Naive thymus-derived CD8-positive, alpha-beta T cell (primary cell): Measurements from ENCODE around the gene ARHGAP8. TPM values are rescaled to one million over a fixed set of nuclear protein-coding genes. Genes with fewer than 3 reads are reported as not detected.

ENCODE experiments used
- ATAC-seq, 2 donors: fragments of 150-1000 bp; cut with Tn5 transposase in 1 of 2; sonication (Bioruptor Pico), chemical (Tn5 transposase) in 1 of 2; 1 replicate in 1 of 2; 2 replicates in 1 of 2; pipeline ENCODE4 v1.10.0; 2021; ENCODE audit warnings: mild to moderate bottlenecking in 2 of 2, moderate library complexity in 2 of 2
- POLR2A ChIA-PET: fragments of 350-600 bp; sonication (Branson Sonifier 250); formaldehyde crosslinking; loops from one replicate; lab custom pipeline; 2021; ENCODE audit warnings: antibody characterized with exemption; lab: Charles Lee
- DNase-seq, 10 donors: peaks; one replicate each; pipeline versions ENCODE4 v3.0.0 to v3.0.0-alpha.2; 2020 to 2022
- H3K27ac Mint-ChIP-seq, 10 donors: one replicate each; pipeline ENCODE4 v1.8.0; 2020 to 2022; ENCODE audit warnings: mild to moderate bottlenecking in 10 of 10, mixed read lengths in 10 of 10, moderate library complexity in 4 of 10, inconsistent platforms in 1 of 10
- H3K27me3 Mint-ChIP-seq, 5 donors: one replicate each; pipeline ENCODE4 v1.8.0; 2021 to 2022; ENCODE audit warnings: mixed read lengths in 5 of 5
- H3K36me3 Mint-ChIP-seq, 3 donors: one replicate each; pipeline ENCODE4 v1.8.0; 2020 to 2022; ENCODE audit warnings: mixed read lengths in 3 of 3, mild to moderate bottlenecking in 2 of 3, inconsistent platforms in 1 of 3
- H3K4me1 Mint-ChIP-seq, 4 donors: one replicate each; pipeline ENCODE4 v1.8.0; 2021 to 2022; ENCODE audit warnings: mixed read lengths in 4 of 4
- H3K4me3 Mint-ChIP-seq, 10 donors: one replicate each; pipeline ENCODE4 v1.8.0; 2020 to 2022; ENCODE audit warnings: mild to moderate bottlenecking in 10 of 10, mixed read lengths in 10 of 10, moderate library complexity in 6 of 10, inconsistent platforms in 1 of 10
- H3K9me3 Mint-ChIP-seq, 9 donors: one replicate each; pipeline ENCODE4 v1.8.0; 2020 to 2022; ENCODE audit warnings: mixed read lengths in 9 of 9, mild to moderate bottlenecking in 3 of 9, inconsistent platforms in 1 of 9, moderate library complexity in 1 of 9
- polyA plus RNA-seq, 3 donors: library from polyadenylated mRNA; unstranded; fragments of 300-500 nt; fragmentation: Illumina TruSeq; gene quantifications; one replicate each; pipeline ENCODE4 v1.2.3, GENCODE V29; 2021
- total RNA-seq, 8 experiments: library from RNA in 2 of 8; stranded (reverse) in 2 of 8; gene quantifications; one replicate each; pipeline ENCODE4 v1.2.3 and lab custom pipeline; 2021 to 2026

Gene ARHGAP8
- total and polyA plus RNA-seq, 5 experiments from 2014 or later: 0.19 to 4.8 (median 2.5) TPM; not detected in 2

DNA sequence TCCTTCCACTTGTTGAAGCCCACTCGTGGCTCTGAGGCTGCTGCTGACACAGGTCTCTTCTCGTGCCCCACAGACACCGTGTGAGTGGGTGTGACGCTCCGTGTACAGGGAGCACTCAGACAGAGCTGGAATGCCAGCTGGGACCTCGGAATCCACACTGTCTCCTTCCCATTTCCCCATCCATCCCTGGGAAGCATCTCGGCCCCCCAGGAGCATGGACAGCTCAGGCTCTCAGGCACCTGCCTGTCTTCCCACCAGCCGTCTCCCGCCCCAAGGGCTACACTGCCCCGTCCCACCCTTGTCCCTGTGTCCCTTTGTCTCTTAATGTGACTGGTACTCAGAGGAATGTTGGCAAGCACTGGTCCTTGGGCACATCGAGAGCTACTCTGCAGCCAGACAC lies 63.8 kb downstream of the ARHGAP8 start:
- Mint-ChIP-seq H3K9me3 (no peaks in the 10 kb centered on the region), H3K27me3 (peaks cover 0 to 6% (median 0%) of the 10 kb centered on the region in 5 donors), H3K36me3 (no peaks in the 10 kb centered on the region), H3K4me1 (peaks cover 0 to 5% (median 0%) of the 10 kb centered on the region in 4 donors), H3K27ac (no peak overlapping the region), H3K4me3 (no peak overlapping the region)
- ATAC-seq (no peak), DNase-seq (no peak)
- POLR2A ChIA-PET: no interaction called here

DNA sequence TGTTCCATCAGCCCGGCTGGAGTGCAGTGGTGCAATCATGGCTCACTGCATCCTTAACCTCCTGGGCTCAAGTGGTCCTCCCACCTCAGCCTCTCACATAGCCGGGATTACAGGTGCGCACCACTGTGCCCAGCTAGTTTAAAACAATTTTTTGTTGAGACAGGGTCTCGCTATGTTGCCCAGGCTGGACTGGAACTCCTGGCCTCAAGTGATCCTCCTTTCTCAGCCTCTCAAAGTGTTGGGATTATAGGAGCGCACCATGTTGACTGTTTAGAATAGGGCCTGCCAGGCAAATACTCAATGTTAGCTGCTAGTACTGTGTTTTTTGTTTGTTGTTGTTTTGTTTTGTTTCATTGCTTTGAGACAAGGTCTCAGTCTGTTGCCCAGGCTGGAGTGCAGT lies 66.4 kb downstream of the ARHGAP8 start:
- H3K27me3 Mint-ChIP-seq: peaks cover 0 to 11% (median under 1%) of the 10 kb centered on the region in 5 donors
- POLR2A ChIA-PET: no interaction called here
- DNase-seq: no peak
- H3K4me1 Mint-ChIP-seq: peaks cover 0 to 5% (median 0%) of the 10 kb centered on the region in 4 donors
- no peak for ATAC-seq
- H3K36me3 Mint-ChIP-seq: no peaks in the 10 kb centered on the region
- peak overlapping the region in 1 of 10 donors; percentile 3 for H3K27ac Mint-ChIP-seq
- no peak overlapping the region for H3K4me3 Mint-ChIP-seq
- H3K9me3 Mint-ChIP-seq: no peaks in the 10 kb centered on the region

DNA sequence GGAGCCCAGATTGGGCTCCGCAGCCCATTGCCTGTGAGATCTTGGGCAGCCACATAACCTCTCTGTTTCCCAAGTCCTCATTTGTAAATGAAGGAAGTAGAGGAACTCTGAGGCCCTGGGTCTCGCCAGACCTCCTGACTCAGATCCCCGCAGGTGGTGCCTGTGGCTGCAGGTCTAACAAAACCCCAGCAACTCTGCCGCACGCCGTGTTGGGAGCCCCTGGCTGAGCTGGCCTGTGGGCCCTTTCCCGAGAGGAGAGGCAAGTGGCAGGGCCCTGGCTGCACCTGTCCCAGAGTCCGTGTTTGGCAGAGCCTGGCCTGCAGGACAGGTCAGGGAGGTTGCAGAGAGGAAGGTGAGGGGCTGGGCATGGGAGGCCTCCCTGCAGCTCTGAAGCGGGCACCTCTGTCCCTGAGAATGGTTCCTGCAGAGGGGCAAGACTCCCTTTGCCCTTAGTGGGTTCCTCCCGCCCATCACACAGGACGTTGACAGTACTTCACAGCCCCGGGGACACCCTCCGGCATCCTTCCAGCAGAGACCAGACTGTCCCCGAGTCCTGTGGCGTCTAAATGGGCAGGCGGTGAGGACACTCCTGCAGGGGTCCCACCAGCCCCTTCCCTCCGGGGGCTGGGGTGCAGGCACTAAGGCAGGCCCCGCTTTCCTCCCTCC lies 67.7 kb downstream of the ARHGAP8 start:
- no peak overlapping the region for H3K27ac Mint-ChIP-seq
- H3K4me1 Mint-ChIP-seq: peaks cover 0 to 5% (median 0%) of the 10 kb centered on the region in 4 donors
- H3K36me3 Mint-ChIP-seq: no peaks in the 10 kb centered on the region
- POLR2A ChIA-PET: no interaction called here
- no peaks in the 10 kb centered on the region for H3K9me3 Mint-ChIP-seq
- no peak for DNase-seq
- ATAC-seq: no peak
- H3K4me3 Mint-ChIP-seq: no peak overlapping the region
- H3K27me3 Mint-ChIP-seq: peaks cover 0 to 18% (median 0%) of the 10 kb centered on the region in 5 donors

DNA sequence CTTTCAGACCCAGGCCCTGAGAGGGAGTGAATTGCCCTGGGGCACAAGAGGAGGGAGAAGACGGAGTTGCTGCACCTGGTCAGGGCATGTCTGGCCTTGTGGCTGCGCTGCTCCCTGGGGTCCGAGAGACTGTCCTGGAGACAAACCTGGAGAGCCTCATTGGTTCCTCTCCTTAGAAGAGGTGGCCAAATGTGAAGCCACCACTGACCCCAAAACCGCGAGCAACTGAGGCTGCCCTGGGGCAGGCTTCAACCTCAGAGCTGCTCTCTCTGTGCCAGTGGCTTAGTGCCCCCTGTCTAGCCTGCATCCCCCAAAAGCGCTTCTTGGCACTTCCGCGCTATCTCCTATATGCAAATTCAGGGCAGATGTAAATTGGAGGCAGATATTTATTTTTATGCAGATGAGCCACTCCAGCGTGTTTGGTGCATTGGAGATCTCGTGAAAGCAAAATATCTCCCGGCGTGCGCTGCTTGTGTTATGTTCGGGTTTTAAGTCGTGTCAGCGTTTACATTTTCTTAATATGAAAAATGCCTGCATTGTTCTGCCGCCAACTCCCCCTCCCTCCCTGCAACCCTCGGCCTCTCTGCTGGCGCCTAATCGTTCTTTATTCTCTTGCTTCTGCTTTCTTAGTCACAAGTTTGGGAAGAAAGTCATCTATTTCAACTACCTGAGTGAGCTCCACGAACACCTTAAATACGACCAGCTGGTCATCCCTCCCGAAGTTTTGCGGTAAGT lies 69.5 kb downstream of the ARHGAP8 start:
- Mint-ChIP-seq H3K27me3 (peaks cover 0 to 32% (median 4%) of the 10 kb centered on the region in 5 donors), H3K27ac (no peak overlapping the region), H3K9me3 (no peaks in the 10 kb centered on the region), H3K4me3 (no peak overlapping the region), H3K4me1 (peaks cover 0 to 3% (median under 1%) of the 10 kb centered on the region in 4 donors), H3K36me3 (no peaks in the 10 kb centered on the region)
- POLR2A ChIA-PET: no interaction called here
- ATAC-seq (no peak), DNase-seq (no peak)

DNA sequence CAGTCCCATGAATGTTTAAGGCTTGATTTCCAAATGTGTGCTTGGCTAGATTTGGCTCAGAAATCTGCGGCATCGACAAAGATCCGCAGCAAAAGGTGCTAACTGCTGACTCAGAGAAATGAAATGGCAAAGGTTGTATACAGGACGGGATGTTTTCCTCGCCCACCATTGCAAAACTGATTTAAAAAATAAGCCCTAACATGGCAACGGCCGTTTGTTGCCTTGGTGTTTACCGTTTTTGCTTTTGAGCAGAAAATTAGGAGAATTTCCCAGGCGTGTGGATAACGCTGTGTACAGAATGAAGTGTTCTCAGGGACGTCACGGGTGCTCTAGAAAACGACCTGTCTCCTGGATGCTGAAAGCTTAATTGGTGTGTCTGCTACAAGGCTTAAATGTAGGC lies 70.2 kb downstream of the ARHGAP8 start:
- Mint-ChIP-seq H3K9me3 (no peaks in the 10 kb centered on the region), H3K4me1 (peaks cover 0 to 4% (median 2%) of the 10 kb centered on the region in 4 donors), H3K4me3 (no peak overlapping the region), H3K27me3 (peaks cover 0 to 39% (median 8%) of the 10 kb centered on the region in 5 donors), H3K36me3 (no peaks in the 10 kb centered on the region), H3K27ac (no peak overlapping the region)
- ATAC-seq: no peak
- POLR2A ChIA-PET: no interaction called here
- DNase-seq: no peak

DNA sequence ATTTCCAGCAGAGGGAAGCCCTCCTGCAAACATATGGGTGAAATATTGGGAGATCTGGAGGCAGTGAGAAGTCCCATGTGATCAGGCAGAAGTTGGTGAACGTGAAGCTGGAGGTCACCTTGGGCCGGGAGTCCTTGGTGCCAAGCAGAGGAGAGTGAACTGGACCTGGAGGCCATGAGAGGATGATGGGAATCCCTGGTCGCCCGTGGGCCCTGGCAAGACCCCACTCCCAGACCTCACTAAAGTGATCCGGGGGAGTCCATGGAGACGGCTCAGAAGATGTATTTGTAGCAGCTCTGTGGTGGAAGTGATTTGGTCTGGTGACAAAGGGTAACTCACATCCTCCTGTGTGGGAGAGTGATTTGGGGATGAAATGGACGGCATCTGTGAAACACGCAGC lies 71.0 kb downstream of the ARHGAP8 start:
- Mint-ChIP-seq H3K9me3 (no peaks in the 10 kb centered on the region), H3K4me1 (peaks cover 0 to 4% (median 3%) of the 10 kb centered on the region in 4 donors), H3K36me3 (no peaks in the 10 kb centered on the region), H3K4me3 (no peak overlapping the region), H3K27me3 (peaks cover 0 to 39% (median 8%) of the 10 kb centered on the region in 5 donors), H3K27ac (no peak overlapping the region)
- POLR2A ChIA-PET: no interaction called here
- DNase-seq (no peak), ATAC-seq (no peak)

DNA sequence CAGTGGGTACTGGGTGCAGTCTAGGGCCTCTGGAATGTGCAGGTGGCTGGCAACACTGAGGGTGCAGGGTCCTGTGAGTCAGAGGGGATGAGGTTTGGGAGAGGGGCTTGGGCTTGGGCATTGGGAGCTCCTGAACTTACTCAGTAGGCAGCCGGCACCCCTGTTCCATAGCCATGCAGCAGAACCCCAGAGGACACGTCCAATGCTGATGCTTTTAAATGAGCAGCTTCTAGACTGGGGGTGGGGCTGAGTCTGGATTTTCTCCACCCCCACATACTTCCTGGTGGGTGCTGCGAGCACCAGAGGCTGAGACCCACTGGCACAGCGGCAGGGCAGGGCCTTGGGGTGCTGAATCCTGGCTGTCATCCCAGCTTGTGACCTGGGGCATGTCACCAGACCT lies 71.4 kb downstream of the ARHGAP8 start:
- Mint-ChIP-seq H3K36me3 (no peaks in the 10 kb centered on the region), H3K27me3 (peaks cover 0 to 39% (median 8%) of the 10 kb centered on the region in 5 donors), H3K4me1 (peaks cover 0 to 4% (median 3%) of the 10 kb centered on the region in 4 donors), H3K27ac (no peak overlapping the region), H3K9me3 (no peaks in the 10 kb centered on the region), H3K4me3 (no peak overlapping the region)
- DNase-seq (no peak), ATAC-seq (no peak)
- POLR2A ChIA-PET: no interaction called here

DNA sequence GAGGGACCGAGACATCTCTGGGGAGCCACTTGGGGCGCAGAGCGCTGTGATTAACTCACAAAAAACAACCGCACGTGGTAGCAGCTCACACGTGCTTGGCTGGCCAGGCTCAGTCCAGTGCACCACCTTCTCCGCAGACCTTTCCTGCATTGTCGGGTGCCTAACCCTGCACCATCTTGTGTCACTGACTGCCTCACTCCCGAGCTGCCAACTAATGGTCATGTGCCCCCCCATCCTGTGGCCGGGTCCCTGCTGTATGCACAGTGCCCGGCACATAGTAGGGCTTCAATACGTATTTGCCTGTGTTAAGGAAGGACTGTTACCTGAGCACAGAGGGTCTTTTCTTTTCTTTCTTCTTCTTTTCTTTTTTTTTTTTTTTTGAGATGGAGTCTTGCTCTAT lies 71.9 kb downstream of the ARHGAP8 start:
- Mint-ChIP-seq H3K9me3 (no peaks in the 10 kb centered on the region), H3K27ac (no peak overlapping the region), H3K4me3 (no peak overlapping the region), H3K36me3 (no peaks in the 10 kb centered on the region), H3K27me3 (peaks cover 0 to 39% (median 8%) of the 10 kb centered on the region in 5 donors), H3K4me1 (peaks cover 0 to 4% (median 3%) of the 10 kb centered on the region in 4 donors)
- POLR2A ChIA-PET: no interaction called here
- ATAC-seq: no peak
- no peak for DNase-seq

DNA sequence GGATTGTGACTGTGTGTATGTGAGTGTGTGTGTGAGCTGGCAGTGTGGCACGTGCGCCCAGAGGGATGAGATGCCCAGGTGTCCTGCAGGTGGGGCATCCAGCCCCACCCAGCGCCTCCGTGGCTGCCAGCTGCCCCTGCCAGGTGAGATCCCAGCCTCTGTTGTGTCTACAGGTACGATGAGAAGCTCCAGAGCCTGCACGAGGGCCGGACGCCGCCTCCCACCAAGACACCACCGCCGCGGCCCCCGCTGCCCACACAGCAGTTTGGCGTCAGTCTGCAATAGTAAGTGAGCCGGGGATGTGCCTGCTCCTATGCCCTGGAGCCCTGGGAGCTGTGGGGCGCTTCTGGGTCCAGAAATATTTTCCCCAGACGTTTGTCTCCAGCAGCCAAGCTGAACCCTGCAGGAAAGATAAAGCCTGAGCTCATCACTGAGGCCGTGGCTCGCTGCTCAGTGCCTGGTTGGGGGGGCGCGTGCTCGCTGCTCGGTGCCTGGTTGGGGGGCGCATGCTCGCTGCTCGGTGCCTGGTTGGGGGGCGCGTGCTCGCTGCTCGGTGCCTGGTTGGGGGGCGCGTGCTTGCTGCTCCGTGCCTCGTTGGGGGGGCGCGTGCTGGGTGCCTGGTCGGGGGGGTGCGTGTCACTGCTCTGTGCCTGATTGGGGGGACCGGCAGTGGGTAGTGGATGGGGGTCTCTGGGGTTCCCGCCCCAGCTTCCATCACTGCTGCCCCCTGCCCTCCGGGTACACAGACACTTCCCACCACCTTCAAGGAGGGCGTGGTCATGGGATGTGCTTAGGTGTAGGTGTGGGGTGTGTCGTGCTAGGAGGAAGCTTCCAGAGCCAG lies 73.2 kb downstream of the ARHGAP8 start:
- H3K9me3 Mint-ChIP-seq: no peaks in the 10 kb centered on the region
- no peak overlapping the region for H3K4me3 Mint-ChIP-seq
- ATAC-seq: no peak
- peaks cover 0 to 4% (median 3%) of the 10 kb centered on the region in 4 donors for H3K4me1 Mint-ChIP-seq
- POLR2A ChIA-PET: interaction anchor here (0.6 kb wide), 2 partner anchors 25 to 162 kb away, joined by 5 to 7 read pairs; no protein-coding TSS in a partner anchor
- DNase-seq: no peak
- no peaks in the 10 kb centered on the region for H3K36me3 Mint-ChIP-seq
- peaks cover 0 to 39% (median 8%) of the 10 kb centered on the region in 5 donors for H3K27me3 Mint-ChIP-seq
- no peak overlapping the region for H3K27ac Mint-ChIP-seq

DNA sequence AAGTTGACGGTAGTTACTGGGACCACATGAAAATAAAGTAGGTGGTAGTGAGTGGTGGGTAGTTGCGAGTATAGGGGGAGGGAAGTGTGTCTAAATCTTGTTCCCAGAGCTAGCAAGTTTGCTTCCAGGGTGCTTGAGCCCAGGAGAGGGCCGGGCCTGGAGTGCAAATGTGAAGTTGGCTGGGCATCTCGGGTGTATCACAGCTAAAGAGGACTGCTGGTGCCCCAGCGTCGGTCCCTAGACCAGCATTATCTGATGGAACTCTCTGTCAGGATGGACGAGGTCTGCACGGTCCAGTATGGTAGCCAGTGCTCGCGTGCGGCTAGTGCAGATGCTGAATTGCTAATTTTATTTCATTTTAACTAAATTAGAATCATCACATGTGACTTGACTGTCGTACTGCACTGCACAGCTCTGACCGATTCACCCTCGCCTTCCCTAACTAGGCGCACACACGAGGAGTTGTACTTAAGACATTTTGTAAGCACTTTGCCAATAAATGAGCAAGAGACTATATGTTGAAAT lies 75.4 kb downstream of the ARHGAP8 start:
- H3K4me3 Mint-ChIP-seq: no peak overlapping the region
- H3K27me3 Mint-ChIP-seq: peaks cover 3 to 37% (median 8%) of the 10 kb centered on the region in 5 donors
- POLR2A ChIA-PET: no interaction called here
- ATAC-seq: no peak
- H3K36me3 Mint-ChIP-seq: peaks cover 0 to 3% (median 0%) of the 10 kb centered on the region in 3 donors
- peaks cover 0 to 4% (median 1%) of the 10 kb centered on the region in 4 donors for H3K4me1 Mint-ChIP-seq
- H3K27ac Mint-ChIP-seq: no peak overlapping the region
- H3K9me3 Mint-ChIP-seq: no peaks in the 10 kb centered on the region
- DNase-seq: no peak

DNA sequence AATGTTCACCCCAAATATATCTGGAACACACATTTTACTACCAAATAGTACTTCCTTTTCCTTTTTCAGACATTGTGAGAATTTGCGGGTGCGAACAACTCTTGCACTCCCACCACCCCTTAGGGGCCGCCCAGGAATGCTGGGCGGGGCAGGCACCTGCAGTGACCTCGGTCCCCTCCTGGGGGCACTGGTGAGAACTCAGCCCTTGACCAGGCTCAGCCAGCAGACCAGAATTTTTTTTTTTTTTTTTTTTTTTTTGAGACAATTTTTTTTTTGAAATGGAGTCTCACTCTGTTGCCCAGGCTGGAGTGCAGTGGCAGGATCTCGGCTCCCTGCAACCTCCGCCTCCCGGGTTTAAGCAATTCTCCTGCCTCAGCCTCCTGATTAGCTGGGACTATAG lies 75.8 kb downstream of the ARHGAP8 start:
- H3K4me3 Mint-ChIP-seq: no peak overlapping the region
- DNase-seq (no peak), ATAC-seq (no peak)
- H3K9me3 Mint-ChIP-seq: peaks cover 0 to under 1% (median 0%) of the 10 kb centered on the region in 9 donors
- H3K27ac Mint-ChIP-seq: no peak overlapping the region
- peaks cover 4 to 33% (median 8%) of the 10 kb centered on the region in 5 donors for H3K27me3 Mint-ChIP-seq
- POLR2A ChIA-PET: no interaction called here
- H3K36me3 Mint-ChIP-seq: peaks cover 0 to 4% (median 0%) of the 10 kb centered on the region in 3 donors
- H3K4me1 Mint-ChIP-seq: peaks cover 0 to 4% (median 1%) of the 10 kb centered on the region in 4 donors

DNA sequence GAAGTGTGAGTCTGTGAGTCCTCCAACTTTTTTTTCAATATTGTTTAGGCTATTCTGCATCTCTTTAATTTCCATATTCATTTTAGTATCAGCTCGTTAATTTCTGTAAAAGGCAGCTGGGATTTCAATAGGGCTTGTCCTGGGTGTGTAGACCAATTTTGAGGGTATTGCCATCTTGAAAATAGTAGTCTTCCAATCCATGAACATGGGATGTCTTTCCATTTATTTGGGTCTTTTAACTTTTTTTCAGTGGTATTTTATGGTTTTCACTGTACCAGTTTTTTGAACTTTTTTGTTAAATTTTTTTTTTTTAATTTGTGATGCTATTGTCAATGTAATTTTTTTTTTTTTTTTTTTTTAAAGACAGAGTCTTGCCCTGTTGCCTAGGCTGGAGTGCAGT lies 79.5 kb downstream of the ARHGAP8 start:
- POLR2A ChIA-PET: no interaction called here
- Mint-ChIP-seq H3K27me3 (peaks cover 4 to 8% (median 6%) of the 10 kb centered on the region in 5 donors), H3K9me3 (peaks cover 0 to 28% (median 10%) of the 10 kb centered on the region in 9 donors), H3K27ac (no peak overlapping the region), H3K4me1 (peaks cover 0 to 3% (median 1%) of the 10 kb centered on the region in 4 donors), H3K36me3 (peaks cover 0 to 21% (median 3%) of the 10 kb centered on the region in 3 donors), H3K4me3 (no peak overlapping the region)
- DNase-seq: no peak
- no peak for ATAC-seq
